Activated T-helper 17 cell treated with anti-CD3 and anti-CD28 coated beads, Interleukin-2, amount 50 U/mL, for 72 hours (primary cell): ENCODE measurements around the gene ZDHHC17. TPM values are rescaled to one million over a fixed set of nuclear protein-coding genes. Genes with fewer than 3 reads are reported as not detected.
A peak's percentile ranks its signal among the peaks of the same experiment; 100 is the strongest.

ENCODE experiments used
- ATAC-seq: fragments of 150-1000 bp; cut with Tn5 transposase; replicated peaks from 2 replicates; pipeline ENCODE4 v1.10.0; 2021; ENCODE audit warnings: mild to moderate bottlenecking, moderate library complexity
- H3K27ac Mint-ChIP-seq: one replicate; pipeline ENCODE4 v1.8.0; 2022; ENCODE audit warnings: mixed read lengths
- H3K27me3 Mint-ChIP-seq: one replicate; pipeline ENCODE4 v1.8.0; 2022; ENCODE audit warnings: mixed read lengths
- H3K36me3 Mint-ChIP-seq: one replicate; pipeline ENCODE4 v1.8.0; 2022; ENCODE audit warnings: low read depth, mild to moderate bottlenecking, mixed read lengths
- H3K4me1 Mint-ChIP-seq: one replicate; pipeline ENCODE4 v1.8.0; 2022; ENCODE audit warnings: mixed read lengths
- H3K4me3 Mint-ChIP-seq: one replicate; pipeline ENCODE4 v1.8.0; 2022; ENCODE audit warnings: mild to moderate bottlenecking, mixed read lengths
- H3K9me3 Mint-ChIP-seq: one replicate; pipeline ENCODE4 v1.8.0; 2022; ENCODE audit warnings: mixed read lengths
- total RNA-seq, 2 donors: library from RNA; stranded (reverse); gene quantifications; one replicate each; pipeline ENCODE4 v1.2.3, GENCODE V29; 2022

ZDHHC17 gene
- total RNA-seq, 2 donors from 2014 or later = 26.4 to 48.2 TPM

GRCh38 chr12:76786986-76787385 lies 23.1 kb downstream of the ZDHHC17 start:
- Mint-ChIP-seq H3K36me3 (peaks cover 8% of the 10 kb centered on the region), H3K27ac (no peak overlapping the region), H3K27me3 (no peaks in the 10 kb centered on the region), H3K4me3 (no peak overlapping the region), H3K9me3 (no peaks in the 10 kb centered on the region), H3K4me1 (peaks cover 18% of the 10 kb centered on the region)
- ATAC-seq = no peak

- H3K4me1 Mint-ChIP-seq = peaks cover 11% of the 10 kb centered on the region
- peaks cover 4% of the 10 kb centered on the region for H3K36me3 Mint-ChIP-seq
- no peak overlapping the region for H3K27ac Mint-ChIP-seq
- no peaks in the 10 kb centered on the region for H3K27me3 Mint-ChIP-seq
- no peak for ATAC-seq
- no peak overlapping the region for H3K4me3 Mint-ChIP-seq
- H3K9me3 Mint-ChIP-seq = no peaks in the 10 kb centered on the region
Observed at GRCh38 chr12:76787689-76788088, 23.8 kb downstream of the ZDHHC17 start.

- Mint-ChIP-seq H3K27ac (no peak overlapping the region), H3K4me3 (no peak overlapping the region)
- ATAC-seq = peak; percentile 18
Observed at GRCh38 chr12:76789335-76790050, 25.6 kb downstream of the ZDHHC17 start.

GRCh38 chr12:76790564-76791552 lies 26.9 kb downstream of the ZDHHC17 start:
- no peaks in the 10 kb centered on the region for H3K36me3 Mint-ChIP-seq
- no peaks in the 10 kb centered on the region for H3K9me3 Mint-ChIP-seq
- H3K27me3 Mint-ChIP-seq = no peaks in the 10 kb centered on the region
- no peak overlapping the region for H3K27ac Mint-ChIP-seq
- no peak for ATAC-seq
- H3K4me3 Mint-ChIP-seq = no peak overlapping the region
- peaks cover 13% of the 10 kb centered on the region for H3K4me1 Mint-ChIP-seq

More at GRCh38 chr12:76789335-76790050, 25.6 kb downstream of the ZDHHC17 start:
- Mint-ChIP-seq H3K27me3 (no peaks in the 10 kb centered on the region), H3K9me3 (no peaks in the 10 kb centered on the region), H3K4me1 (peaks cover 11% of the 10 kb centered on the region), H3K36me3 (no peaks in the 10 kb centered on the region)

- Mint-ChIP-seq H3K36me3 (peaks cover 8% of the 10 kb centered on the region), H3K27ac (no peak overlapping the region), H3K4me1 (peaks cover 16% of the 10 kb centered on the region), H3K9me3 (no peaks in the 10 kb centered on the region), H3K4me3 (no peak overlapping the region), H3K27me3 (no peaks in the 10 kb centered on the region)
- no peak for ATAC-seq
Observed at GRCh38 chr12:76792828-76793227, 28.9 kb downstream of the ZDHHC17 start.

GRCh38 chr12:76798864-76799263 lies 34.9 kb downstream of the ZDHHC17 start:
- no peak for ATAC-seq
- Mint-ChIP-seq H3K4me3 (no peak overlapping the region), H3K27me3 (no peaks in the 10 kb centered on the region), H3K4me1 (peaks cover 24% of the 10 kb centered on the region), H3K36me3 (peaks cover 58% of the 10 kb centered on the region), H3K27ac (no peak overlapping the region), H3K9me3 (peaks cover 7% of the 10 kb centered on the region)

GRCh38 chr12:76799362-76799761 lies 35.4 kb downstream of the ZDHHC17 start:
- no peak overlapping the region for H3K27ac Mint-ChIP-seq
- peaks cover 7% of the 10 kb centered on the region for H3K9me3 Mint-ChIP-seq
- peaks cover 61% of the 10 kb centered on the region for H3K36me3 Mint-ChIP-seq
- no peaks in the 10 kb centered on the region for H3K27me3 Mint-ChIP-seq
- H3K4me3 Mint-ChIP-seq = no peak overlapping the region
- ATAC-seq = no peak
- peaks cover 24% of the 10 kb centered on the region for H3K4me1 Mint-ChIP-seq

- Mint-ChIP-seq H3K9me3 (peaks cover 7% of the 10 kb centered on the region), H3K27ac (peak overlapping the region; percentile 22), H3K36me3 (peaks cover 75% of the 10 kb centered on the region), H3K4me3 (no peak overlapping the region), H3K4me1 (peaks cover 12% of the 10 kb centered on the region), H3K27me3 (no peaks in the 10 kb centered on the region)
- ATAC-seq = no peak
Observed at GRCh38 chr12:76802060-76802459, 38.1 kb downstream of the ZDHHC17 start.

GRCh38 chr12:76804435-76804976 lies 40.6 kb downstream of the ZDHHC17 start:
- H3K4me3 Mint-ChIP-seq = no peak overlapping the region
- H3K36me3 Mint-ChIP-seq = peaks cover 77% of the 10 kb centered on the region
- no peak for ATAC-seq
- no peaks in the 10 kb centered on the region for H3K27me3 Mint-ChIP-seq
- peaks cover 12% of the 10 kb centered on the region for H3K4me1 Mint-ChIP-seq
- H3K9me3 Mint-ChIP-seq = peaks cover 7% of the 10 kb centered on the region
- H3K27ac Mint-ChIP-seq = no peak overlapping the region

GRCh38 chr12:76810671-76811419 lies 46.9 kb downstream of the ZDHHC17 start:
- no peaks in the 10 kb centered on the region for H3K27me3 Mint-ChIP-seq
- H3K36me3 Mint-ChIP-seq = peaks cover 88% of the 10 kb centered on the region
- H3K4me1 Mint-ChIP-seq = no peaks in the 10 kb centered on the region
- no peak overlapping the region for H3K27ac Mint-ChIP-seq
- no peak for ATAC-seq
- H3K9me3 Mint-ChIP-seq = no peaks in the 10 kb centered on the region
- H3K4me3 Mint-ChIP-seq = no peak overlapping the region

- Mint-ChIP-seq H3K9me3 (no peaks in the 10 kb centered on the region), H3K4me1 (no peaks in the 10 kb centered on the region), H3K27ac (no peak overlapping the region), H3K4me3 (no peak overlapping the region), H3K36me3 (peaks cover 84% of the 10 kb centered on the region), H3K27me3 (no peaks in the 10 kb centered on the region)
- ATAC-seq = no peak
Observed at GRCh38 chr12:76811976-76812375, 48.1 kb downstream of the ZDHHC17 start.

GRCh38 chr12:76813265-76813664 lies 49.4 kb downstream of the ZDHHC17 start:
- Mint-ChIP-seq H3K36me3 (peaks cover 76% of the 10 kb centered on the region), H3K4me1 (no peaks in the 10 kb centered on the region), H3K27ac (no peak overlapping the region), H3K27me3 (no peaks in the 10 kb centered on the region), H3K9me3 (no peaks in the 10 kb centered on the region), H3K4me3 (no peak overlapping the region)
- no peak for ATAC-seq

GRCh38 chr12:76813972-76814371 lies 50.1 kb downstream of the ZDHHC17 start:
- H3K4me3 Mint-ChIP-seq = no peak overlapping the region
- H3K9me3 Mint-ChIP-seq = no peaks in the 10 kb centered on the region
- no peaks in the 10 kb centered on the region for H3K4me1 Mint-ChIP-seq
- no peak overlapping the region for H3K27ac Mint-ChIP-seq
- no peak for ATAC-seq
- peaks cover 79% of the 10 kb centered on the region for H3K36me3 Mint-ChIP-seq
- H3K27me3 Mint-ChIP-seq = no peaks in the 10 kb centered on the region

- ATAC-seq = no peak
- H3K4me3 Mint-ChIP-seq = no peak overlapping the region
- no peaks in the 10 kb centered on the region for H3K9me3 Mint-ChIP-seq
- no peaks in the 10 kb centered on the region for H3K27me3 Mint-ChIP-seq
- H3K27ac Mint-ChIP-seq = no peak overlapping the region
- no peaks in the 10 kb centered on the region for H3K4me1 Mint-ChIP-seq
- peaks cover 66% of the 10 kb centered on the region for H3K36me3 Mint-ChIP-seq
Observed at GRCh38 chr12:76820888-76821482, 57.1 kb downstream of the ZDHHC17 start.
